ENCODE measurements around the gene RPP30. TPM values are rescaled to one million over a fixed set of nuclear protein-coding genes. Genes with fewer than 3 reads are reported as not detected.
A peak's percentile ranks its signal among the peaks of the same experiment; 100 is the strongest.

Gene RPP30
- 65.0 and 91.5 TPM in 2 replicates for total RNA-seq (2016; rRNA removed; fragmentation: Illumina TruSeq; extraction: Trizol)
- total RNA-seq (2016; cell fraction: cytosol; rRNA removed; fragmentation: Illumina TruSeq; extraction: Trizol; ENCODE audit: low read depth) = 18.3 and 20.1 TPM in 2 replicates
- total RNA-seq (2016; cell fraction: insoluble cytoplasmic fraction; rRNA removed; fragmentation: Illumina TruSeq; extraction: Trizol) = 67.6 and 98.6 TPM in 2 replicates
- 26.0 and 27.0 TPM in 2 replicates for total RNA-seq (2016; cell fraction: membrane; rRNA removed; fragmentation: Illumina TruSeq; extraction: Trizol)
- total RNA-seq (2016; cell fraction: nucleus; rRNA removed; fragmentation: Illumina TruSeq; extraction: Trizol) = 37.4 and 38.2 TPM in 2 replicates
- polyA plus RNA-seq (2011; rRNA removed) = 17.6 and 27.1 TPM in 2 replicates
- 10.7 and 13.9 TPM in 2 replicates for polyA plus RNA-seq (2011; cell fraction: cytosol; rRNA removed)
- polyA plus RNA-seq (2011; cell fraction: nucleus; rRNA removed) = 16.3 and 18.7 TPM in 2 replicates
- polyA plus RNA-seq (2012) = 22.4 and 34.0 TPM in 2 replicates
- 20.0 and 21.0 TPM in 2 replicates for polyA plus RNA-seq (2016; cell fraction: cytosol; fragmentation: Illumina TruSeq; extraction: Trizol; ENCODE audit: low read depth)
- 82.9 and 97.7 TPM in 2 replicates for polyA plus RNA-seq (2016; cell fraction: insoluble cytoplasmic fraction; fragmentation: Illumina TruSeq; extraction: Trizol; ENCODE audit: low read depth)
- 21.4 and 21.6 TPM in 2 replicates for polyA plus RNA-seq (2016; cell fraction: membrane; fragmentation: Illumina TruSeq; extraction: Trizol; ENCODE audit: low read depth)
- polyA plus RNA-seq (2016; cell fraction: nucleus; fragmentation: Illumina TruSeq; extraction: Trizol; ENCODE audit: insufficient read depth, low read depth) = 50.0 and 51.4 TPM in 2 replicates
- 9.4 and 24.9 TPM in 2 replicates for polyA minus RNA-seq (2011; rRNA and poly(A)+ RNA removed; ENCODE audit: low replicate concordance)
- 12.2 and 16.1 TPM in 2 replicates for polyA minus RNA-seq (2011; cell fraction: cytosol; rRNA and poly(A)+ RNA removed)
- polyA minus RNA-seq (2011; cell fraction: nucleus; rRNA and poly(A)+ RNA removed) = 33.6 and 36.3 TPM in 2 replicates
- Bru-seq, nascent RNA = percentile 79 among the genes with signal in this experiment
- percentile 72 among the genes with signal in this experiment for BruChase-seq, experiment 1, labeled RNA remaining after a 6-hour chase
- BruChase-seq, experiment 2, labeled RNA remaining after a 2-hour chase = percentile 72 among the genes with signal in this experiment
- long read RNA-seq, experiment 1, transcript RPP30-202 (11 exons, 2,589 nt) = major isoform, 12 of 24 reads
- long read RNA-seq, experiment 1, partial matches to known transcripts = 1 of 24 reads
- long read RNA-seq, experiment 1, other reads (novel, unspliced or antisense) = 11 of 24 reads
- long read RNA-seq, experiment 2, transcript RPP30-202 (11 exons, 2,589 nt) = major isoform, 18 of 43 reads
- long read RNA-seq, experiment 2, partial matches to known transcripts = 10 of 43 reads
- long read RNA-seq, experiment 2, other reads (novel, unspliced or antisense) = 15 of 43 reads

GRCh38 chr10:90871766-90872647 lies at the start of gene RPP30:
RPP30 (plus strand) TSS chr10:90871974; CDS start chr10:90871987, 13 bp downstream.
- FAIRE-seq (peak; percentile 74), ATAC-seq (peak; percentile 100), DNase-seq (ENCODE audit: low spot score) (peak; percentile 75)
- CTCF ChIA-PET (ENCODE audit: low intra/inter-chr PET ratio, low total read pairs) = interaction anchor here (1.5 kb wide), 1 partner anchor 120 kb away, joined by 5 read pairs; no protein-coding TSS in a partner anchor
- H3K4me2 ChIP-seq (ENCODE audit: low read depth, low read length) = peak within 1 kb of the TSS; percentile 85
- H4K20me1 ChIP-seq (ENCODE audit: insufficient read depth, low read length) = no peaks in the 10 kb centered on the region
- POLR2A ChIA-PET = interaction anchor here (1.5 kb wide), 1 partner anchor 16 kb away, joined by 3 read pairs; no protein-coding TSS in a partner anchor
- in situ Hi-C loops (cut with HindIII; ENCODE audit: extremely low pct_ligation_motif_present, low pct_unique_long_range_greater_than_20kb) (no loop called here), intact Hi-C loops (cut with micrococcal nuclease; ENCODE audit: unreplicated experiment) (loop anchor here (2.0 kb wide), 1 partner anchor 121 kb away; no protein-coding TSS in a partner anchor)
- peaks cover 13% of the 10 kb centered on the region for H3K9me3 ChIP-seq (ENCODE audit: low read length)
- H3K27ac ChIP-seq (ENCODE audit: extremely low read length, insufficient read depth, low read length) = peak within 1 kb of the TSS; percentile 64
- H3K4me1 ChIP-seq (ENCODE audit: insufficient read depth, low read length) = peaks cover 28% of the 10 kb centered on the region
- H3K9ac ChIP-seq (ENCODE audit: insufficient read depth, low read depth, low read length) = peak within 1 kb of the TSS; percentile 83
- peaks cover 25% of the 10 kb centered on the region for H3K79me2 ChIP-seq (ENCODE audit: insufficient read depth, low read length)
- no peaks in the 10 kb centered on the region; a peak in 1 of 5 replicates for H3K27me3 ChIP-seq (ENCODE audit: control insufficient read depth in 1 of 2, insufficient read depth in 2 of 2, low read length in 2 of 2)
- peaks cover 0 to 17% of the 10 kb centered on the region in 2 experiments; a peak in 3 of 5 replicates for H3K36me3 ChIP-seq (replicated peaks in 1 of 2; ENCODE audit: control insufficient read depth in 1 of 2, insufficient read depth in 2 of 2, low read length in 2 of 2)
- H3K4me3 ChIP-seq (replicated peaks in 1 of 3; ENCODE audit: insufficient read depth in 1 of 3, low read depth in 2 of 3, low read length in 3 of 3) = peak within 1 kb of the TSS; percentile 86 to 93 (median 86)
- H2AFZ ChIP-seq (ENCODE audit: low read length) = peak within 1 kb of the TSS; percentile 75
- WGBS (ENCODE audit: low lambda C conversion rate) = 1% methylated on average over 15 of the region's 43 CpGs
- BruUV-seq (replicated peaks) = no TSS peak
- TF ChIP-seq ZNF83 (CRISPR knock-in tag; IDR thresholded peaks at IDR 0.05; ENCODE audit: borderline replicate concordance) (0 out of 2 replicates have a peak, but pooled peaks have one; percentile 51), ZFP41 (CRISPR knock-in tag; IDR thresholded peaks at IDR 0.05; ENCODE audit: borderline replicate concordance) (peak; percentile 45; the same call in 1 of the 2 replicates), RNF2 (conservative IDR thresholded peaks at IDR 0.05; ENCODE audit: low read depth) (peak; percentile 58; the same call in 1 of the 2 replicates), CREB1 (IDR thresholded peaks at IDR 0.05) (no peak), CREB1 (CRISPR knock-in tag; IDR thresholded peaks at IDR 0.05) (peak; percentile 62; the same call in 1 of the 2 replicates), ZFAT (CRISPR knock-in tag; conservative IDR thresholded peaks at IDR 0.05) (no peak), ZNF350 (CRISPR knock-in tag; IDR thresholded peaks at IDR 0.05; ENCODE audit: borderline replicate concordance, low read depth) (peak; percentile 31; the same call in 1 of the 2 replicates), ZNF264 (CRISPR knock-in tag; IDR thresholded peaks at IDR 0.05) (no peak), ZNF253 (CRISPR knock-in tag; IDR thresholded peaks at IDR 0.05; ENCODE audit: borderline replicate concordance) (0 out of 2 replicates have a peak, but pooled peaks have one; percentile 28), MEF2D (CRISPR knock-in tag; IDR thresholded peaks at IDR 0.05) (0 out of 2 replicates have a peak, but pooled peaks have one; percentile 48), SAFB2 (CRISPR knock-in tag; IDR thresholded peaks at IDR 0.05; ENCODE audit: borderline replicate concordance, low read depth) (no peak), ZNF260 (CRISPR knock-in tag; IDR thresholded peaks at IDR 0.05; ENCODE audit: borderline replicate concordance, low read depth) (0 out of 2 replicates have a peak, but pooled peaks have one; percentile 58), SOX6 (IDR thresholded peaks at IDR 0.05) (no peak), SOX6 (CRISPR knock-in tag; IDR thresholded peaks at IDR 0.05) (peak; percentile 9; the same call in 1 of the 2 replicates), ZNF784 (CRISPR knock-in tag; IDR thresholded peaks at IDR 0.05; ENCODE audit: borderline replicate concordance) (no peak), ZNF224 (CRISPR knock-in tag; IDR thresholded peaks at IDR 0.05) (peak; percentile 61; the same call in 1 of the 2 replicates), ATRX (CRISPR knock-in tag; IDR thresholded peaks at IDR 0.05; ENCODE audit: borderline replicate concordance) (no peak)

Measured in HepG2 (cell line).